Fibroblast of skin of scalp (primary cell): ENCODE measurements around the gene UQCRC2.
"Not testable (repeated sequence)": the region's sequence is repeated elsewhere in the genome, so short reads cannot be mapped to it uniquely, and the experiment has no call there.

Source experiments
- DNase-seq: peaks from one replicate; pipeline ENCODE4 v3.0.0-alpha.2; 2013

The UQCRC2 gene

DNA sequence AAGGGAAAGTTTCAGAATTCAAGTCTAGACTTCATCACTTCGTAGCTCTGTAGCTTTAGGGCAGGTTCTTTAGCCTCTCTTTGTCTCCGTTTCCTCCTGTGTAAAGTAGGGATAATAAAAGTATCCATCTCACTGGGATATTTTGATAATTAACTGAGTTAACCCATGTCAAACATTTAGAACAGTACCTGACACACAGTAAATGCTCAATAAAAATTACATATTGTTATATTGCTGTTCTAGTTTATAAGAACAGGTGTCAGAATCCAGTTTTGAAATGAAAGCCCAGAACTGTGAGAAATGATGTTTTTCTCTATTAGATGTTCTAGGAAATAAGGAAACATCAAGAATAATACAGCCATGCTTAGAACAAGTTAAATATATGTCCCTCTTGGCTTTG lies 59.1 kb downstream of the UQCRC2 start:
- no peak for DNase-seq

DNA sequence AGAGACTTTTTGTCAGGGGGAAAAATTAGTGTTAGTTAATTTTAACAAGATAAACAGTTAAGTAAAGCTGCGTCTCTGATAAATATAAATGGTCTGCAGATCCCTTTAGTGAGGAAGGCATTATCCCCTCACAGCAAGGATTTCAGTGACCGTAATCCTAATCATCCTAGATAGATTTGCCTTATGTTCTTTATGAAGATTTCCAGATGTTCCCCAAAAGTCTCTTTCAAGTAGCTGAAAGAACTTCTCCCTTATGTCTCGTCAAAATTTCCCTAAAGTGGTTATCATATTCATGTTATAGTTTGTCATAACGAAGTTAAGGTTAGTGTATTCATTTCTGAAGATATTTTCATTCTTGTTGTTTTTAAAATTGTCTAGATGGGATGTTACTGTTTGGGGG lies 60.3 kb downstream of the UQCRC2 start:
- DNase-seq, result no peak

DNA sequence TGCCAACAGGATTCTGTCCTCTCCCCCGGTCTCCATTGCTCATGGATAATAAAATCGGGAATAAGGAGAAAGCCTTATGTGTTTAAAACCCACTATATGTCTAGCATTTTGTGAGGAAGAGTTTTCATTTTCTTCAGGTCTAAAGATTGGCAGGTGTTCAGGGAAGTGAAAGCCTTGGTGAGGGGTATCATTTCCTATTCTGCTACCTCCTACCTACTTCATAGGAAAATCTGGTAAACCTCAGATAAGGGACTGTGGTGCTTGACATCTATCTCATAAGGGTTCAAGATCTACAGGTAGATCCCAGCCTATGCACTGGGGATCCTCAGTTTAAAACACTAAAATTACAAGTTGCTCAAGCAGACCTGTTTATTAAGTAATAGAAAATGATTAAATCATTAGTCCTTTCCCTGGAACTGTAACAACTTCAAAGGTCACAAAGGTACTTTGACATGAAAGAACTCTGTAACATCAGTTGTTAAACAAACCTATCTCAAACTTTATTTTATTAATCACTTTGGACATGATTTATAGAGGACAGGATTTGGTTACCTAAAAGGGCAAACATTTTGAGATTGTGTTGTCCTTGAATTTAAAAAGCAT lies 61.2 kb downstream of the UQCRC2 start:
- DNase-seq, result no peak

DNA sequence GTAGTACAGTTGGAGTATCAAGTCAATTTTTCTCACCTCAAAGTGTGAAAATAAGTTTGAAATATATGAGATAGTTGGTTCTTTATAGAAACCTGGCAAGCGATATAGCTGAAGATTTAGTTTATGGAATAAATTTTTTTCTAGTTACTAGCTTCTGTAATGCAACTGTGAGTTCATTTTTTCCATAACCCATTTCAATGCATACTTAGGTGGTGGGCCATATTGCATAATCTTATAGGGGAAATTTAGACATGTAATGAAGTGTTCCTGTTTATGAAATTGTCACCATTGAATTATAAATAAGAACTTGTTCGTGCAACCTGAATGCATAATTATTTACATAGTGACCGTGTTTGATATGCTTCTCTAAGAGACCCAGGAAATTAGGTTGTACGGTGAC lies 63.8 kb downstream of the UQCRC2 start:
- DNase-seq, result no peak

DNA sequence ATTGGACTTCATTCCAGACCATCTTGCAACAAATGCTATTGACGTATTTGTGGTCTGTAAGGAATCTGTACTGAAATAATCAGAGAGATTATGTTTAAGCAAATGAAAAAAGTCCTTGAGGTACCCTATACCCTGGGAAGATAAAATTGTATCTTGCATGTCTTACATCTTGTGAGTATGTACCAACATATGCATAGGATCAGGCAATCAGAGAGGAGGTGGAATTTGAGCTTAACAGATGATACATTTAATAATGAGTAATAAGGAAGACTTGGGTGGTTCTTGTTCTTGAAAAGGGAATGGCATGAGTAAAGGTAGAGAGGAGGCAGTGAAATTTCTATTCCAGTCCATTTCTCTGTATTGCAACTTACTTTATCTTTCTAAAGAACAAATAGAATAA lies 65.4 kb downstream of the UQCRC2 start:
- no peak for DNase-seq

DNA sequence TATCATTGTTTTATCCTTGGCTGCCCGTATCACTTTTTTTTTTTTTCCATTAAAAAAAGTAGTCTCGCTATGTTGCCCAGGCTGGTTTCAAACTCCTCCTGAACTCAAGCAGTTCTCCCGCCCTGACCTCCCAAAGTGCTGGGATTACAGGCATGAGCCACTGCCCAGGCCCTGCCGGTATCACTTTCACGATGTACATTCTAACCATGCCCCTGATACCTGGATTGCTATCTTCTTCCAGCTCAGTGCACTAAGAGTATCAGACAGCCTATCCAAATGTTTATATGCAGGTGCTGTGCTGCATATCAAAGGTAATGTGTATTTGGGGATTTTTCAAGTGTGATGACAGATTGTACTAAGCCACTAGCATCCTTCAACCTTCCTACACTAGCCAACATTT lies 69.0 kb downstream of the UQCRC2 start:
- no peak for DNase-seq

DNA sequence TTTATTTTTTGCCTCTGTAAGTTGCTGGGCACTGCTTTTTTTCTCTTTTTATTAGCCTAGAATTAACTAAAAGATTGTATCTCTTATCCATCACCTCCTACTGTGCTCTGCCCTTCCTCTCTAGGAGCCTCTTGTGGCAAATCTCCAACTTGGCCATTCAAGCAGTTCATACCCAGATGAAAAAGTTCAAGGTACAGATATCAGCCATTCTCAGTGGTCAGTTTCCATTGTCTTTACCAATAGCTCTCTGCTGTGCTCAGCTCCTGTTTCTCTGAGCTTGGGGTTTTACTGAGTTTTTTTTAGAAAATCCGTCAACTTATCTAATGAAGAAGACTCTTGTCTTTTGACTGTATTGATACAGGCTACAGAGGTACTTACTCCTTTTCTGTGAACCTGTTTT lies 70.3 kb downstream of the UQCRC2 start:
- no peak for DNase-seq

DNA sequence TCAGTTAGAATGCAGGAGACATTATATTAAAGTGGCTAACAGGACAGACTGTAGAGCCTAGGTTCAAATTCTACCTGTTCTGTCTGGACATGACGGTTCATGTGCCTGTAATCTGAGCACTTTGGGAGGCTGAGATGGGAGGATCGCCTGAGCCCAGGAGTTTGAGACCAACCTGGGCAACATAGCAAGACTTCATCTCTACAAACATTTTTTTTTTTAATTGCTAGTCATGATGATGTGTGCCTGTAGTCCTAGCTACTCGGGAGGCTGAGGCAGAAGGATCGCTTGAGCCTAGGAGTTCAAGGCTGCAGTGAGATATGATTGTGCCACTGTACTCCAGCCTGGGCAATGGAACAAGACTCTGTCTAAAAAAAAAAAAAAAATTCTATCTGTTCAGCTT lies 71.6 kb downstream of the UQCRC2 start:
- not testable (repeated sequence) for DNase-seq

DNA sequence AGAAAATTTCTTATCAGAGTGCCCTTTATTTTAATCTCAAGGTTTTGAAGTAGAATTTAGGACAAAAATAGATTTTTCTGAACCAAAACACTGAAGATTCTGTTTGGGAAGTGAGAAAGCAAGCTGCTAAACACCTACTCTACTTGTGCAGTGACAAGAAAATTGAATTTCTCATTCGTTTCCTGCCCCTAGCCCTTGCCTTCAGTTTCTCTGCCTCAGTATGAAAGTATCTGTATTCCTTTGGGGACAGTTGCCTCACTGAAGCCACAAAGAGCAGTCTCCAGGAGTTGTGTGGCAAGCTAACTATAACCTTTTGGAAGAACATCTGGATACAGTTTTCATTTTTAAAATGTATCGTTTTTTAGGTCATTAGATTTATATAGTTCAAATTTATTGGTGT lies 74.5 kb downstream of the UQCRC2 start:
- DNase-seq, result peak; percentile 45

DNA sequence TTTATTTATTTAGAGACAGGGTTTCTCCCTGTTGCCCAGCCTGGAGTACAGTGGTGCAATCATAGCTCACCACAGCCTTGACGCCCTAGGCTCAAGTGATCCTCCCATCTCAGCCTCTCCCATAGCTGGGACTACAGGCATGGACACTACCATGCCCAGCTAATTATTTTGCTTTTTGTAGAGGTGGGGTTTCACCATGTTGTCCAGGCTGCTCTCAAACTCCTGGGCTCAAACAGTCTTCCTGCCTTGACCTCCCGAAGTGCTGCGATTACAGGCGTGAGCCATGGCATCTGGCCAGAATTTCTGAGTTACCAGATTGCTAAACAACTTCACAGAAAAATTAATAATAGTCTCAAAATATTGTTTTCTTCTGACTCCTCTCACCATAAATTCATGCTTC lies 76.5 kb downstream of the UQCRC2 start:
- DNase-seq, result no peak

DNA sequence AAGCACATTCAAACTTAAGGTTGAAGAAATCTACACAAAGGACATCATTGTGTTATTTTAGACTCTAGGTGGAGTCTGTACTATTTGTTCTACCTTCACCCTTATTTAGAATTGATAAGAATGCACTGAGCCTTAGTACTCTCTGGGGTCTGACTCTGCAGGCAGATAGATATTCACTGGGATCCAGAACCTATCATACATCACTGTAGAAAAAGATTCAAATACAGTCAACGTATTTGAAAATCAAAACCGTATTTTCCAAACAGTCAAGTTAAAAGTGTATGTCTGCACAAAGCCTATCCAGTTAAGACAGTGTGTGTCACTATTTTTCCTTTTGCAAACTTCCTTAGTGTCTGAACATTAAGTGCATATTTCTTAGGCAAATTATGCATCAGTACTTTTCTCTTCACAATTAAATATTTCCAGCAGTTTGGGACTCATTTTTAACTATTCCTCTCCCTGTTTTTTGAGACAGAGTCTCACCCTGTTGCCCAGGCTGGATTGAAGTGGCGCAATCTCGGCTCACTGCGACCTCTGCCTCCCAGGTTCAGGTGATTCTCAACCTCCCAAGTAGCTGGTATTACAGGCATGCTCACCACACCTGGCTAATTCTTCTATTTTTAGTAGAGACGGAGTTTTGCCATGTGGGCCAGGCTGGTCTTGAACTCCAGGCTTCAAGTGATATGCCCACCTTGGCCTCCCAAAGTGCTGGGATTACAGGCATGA lies 77.1 kb downstream of the UQCRC2 start:
- no peak for DNase-seq

DNA sequence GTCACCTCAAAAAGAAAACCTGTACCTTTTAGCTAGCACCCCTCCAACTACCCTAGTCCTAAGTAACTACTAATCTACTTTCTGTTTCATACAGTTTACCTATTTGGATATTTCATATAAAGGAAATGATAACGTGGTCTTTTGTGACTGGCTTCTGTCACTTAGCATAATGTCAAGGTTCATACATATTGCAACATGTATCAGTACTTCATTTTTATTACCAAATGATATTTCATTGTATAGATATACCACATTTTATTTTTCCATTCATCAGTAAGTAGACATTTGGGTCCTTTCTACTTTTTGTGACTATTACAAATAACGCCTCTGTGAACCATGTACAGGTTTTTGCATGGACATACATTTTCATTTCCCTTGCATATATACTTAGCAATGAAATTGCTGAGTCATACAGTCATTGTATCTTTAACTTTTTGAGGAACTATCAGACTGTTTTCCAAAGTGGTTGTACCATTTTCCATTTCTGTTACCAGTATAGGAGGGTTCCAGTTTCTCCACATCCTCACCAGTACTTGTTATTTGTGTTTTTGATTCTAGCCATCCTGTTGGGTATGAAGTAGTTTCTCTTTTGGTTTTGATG lies 78.4 kb downstream of the UQCRC2 start:
- no peak for DNase-seq
